Activated T-helper 1 cell treated with anti-CD3 and anti-CD28 coated beads, Interleukin-12 subunit alpha, Interleukin-12 subunit beta, Interleukin-2, Interleukin-4 antibody, amounts not matched to agents 30 ng/mL and 10 ng/mL and 1 ng/mL, durations not matched to agents 14 hours and 24 hours and 36 hours (primary cell): ENCODE measurements around the gene NBPF1. TPM values are rescaled to one million over a fixed set of nuclear protein-coding genes. Genes with fewer than 3 reads are reported as not detected.

Experiments used
- total RNA-seq: library from RNA; stranded (reverse); gene quantifications from 2 replicates; pipeline ENCODE4 v1.2.3, GENCODE V29; 2022

NBPF1 gene
- total RNA-seq, 1 donor from 2014 or later, result 6.1 TPM

Other genes starting within 250 kb of the NBPF1 start
- gene SZRD1, start 246.3 kb downstream of the NBPF1 start, total RNA-seq, result 212 and 216 TPM in 2 replicates
- not detected in 2 replicates for gene SPATA21, start 176.1 kb downstream of the NBPF1 start, total RNA-seq
- gene NECAP2, start 172.8 kb downstream of the NBPF1 start, total RNA-seq, result 79.9 and 81.9 TPM in 2 replicates
- 2,178 and 3,041 TPM in 2 replicates for gene RNU1-1, start 99.3 kb downstream of the NBPF1 start, total RNA-seq
- gene RNU1-3, start 53.4 kb upstream of the NBPF1 start, total RNA-seq, result 2,178 and 3,041 TPM in 2 replicates
- gene RNU1-4, start 127.0 kb upstream of the NBPF1 start, total RNA-seq, result 2,178 and 3,041 TPM in 2 replicates